Stimulated activated CD8-positive, alpha-beta memory T cell treated with anti-CD3 and anti-CD28 coated beads, Interleukin-7, amount 100 ng/mL, for 1 hour (primary cell): Measurements from ENCODE around the gene TUBA4B.

Experiments used
- DNase-seq, 2 donors: peaks; one replicate each; pipeline ENCODE4 v3.0.0-alpha.2; 2020; ENCODE audit warnings: low read depth in 2 of 2

The TUBA4B gene

GRCh38 chr2:219252900-219253752 is at the start of gene TUBA4B:
Gene TUBA4B (plus strand): TSS chr2:219253243. CDS start chr2:219253408, 165 bp downstream.
- DNase-seq = no peak

DNA sequence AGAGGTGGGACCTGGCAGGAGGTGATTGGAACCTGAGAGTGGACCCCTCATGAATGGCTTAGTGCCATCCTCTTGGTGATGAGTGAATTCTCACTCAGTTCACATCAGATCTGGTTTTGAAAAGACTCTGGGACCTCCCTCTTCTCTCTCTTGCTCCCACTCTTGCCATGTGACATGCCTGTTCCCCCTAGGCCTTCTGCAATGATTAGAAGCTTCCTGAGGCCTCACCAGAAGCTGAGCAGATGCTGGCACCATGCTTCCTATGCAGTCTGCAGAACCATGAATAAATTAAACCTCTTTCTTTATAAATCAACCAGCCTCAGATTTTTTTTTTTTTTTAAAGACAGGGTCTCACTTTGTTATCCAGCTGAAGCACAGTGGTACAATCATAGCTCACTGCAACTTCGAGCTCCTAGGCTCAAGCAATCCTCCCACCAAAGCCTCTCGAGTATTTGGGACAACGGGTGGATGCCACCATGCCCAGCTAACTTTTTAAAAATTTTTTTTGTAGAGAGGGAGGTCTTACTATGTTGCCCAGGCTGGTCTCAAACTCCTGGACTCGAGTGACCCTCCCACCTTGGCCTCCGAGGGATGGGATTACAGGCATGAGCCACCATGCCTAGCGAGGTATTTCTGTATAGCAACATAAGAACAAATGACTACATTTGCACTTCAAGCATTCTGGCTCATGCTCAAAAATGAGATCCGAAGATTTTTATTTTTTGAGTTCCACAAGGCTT is 48.4 kb upstream of the TUBA4B start:
- no peak for DNase-seq

- no peak for DNase-seq
These were observed 47.9 kb upstream of the TUBA4B start for GRCh38 chr2:219205165-219205538.

- DNase-seq = no peak
These were observed 47.1 kb upstream of the TUBA4B start for GRCh38 chr2:219205981-219206327.

- peak; percentile 91 to 92 for DNase-seq
These were observed 46.5 kb upstream of the TUBA4B start, which contains the start of gene ZFAND2B for GRCh38 chr2:219206328-219207133. Gene ZFAND2B (plus strand): TSS chr2:219206782. CDS start chr2:219206988, 206 bp downstream.

- no peak for DNase-seq
These were observed 45.7 kb upstream of the TUBA4B start for GRCh38 chr2:219207134-219207883.

DNA sequence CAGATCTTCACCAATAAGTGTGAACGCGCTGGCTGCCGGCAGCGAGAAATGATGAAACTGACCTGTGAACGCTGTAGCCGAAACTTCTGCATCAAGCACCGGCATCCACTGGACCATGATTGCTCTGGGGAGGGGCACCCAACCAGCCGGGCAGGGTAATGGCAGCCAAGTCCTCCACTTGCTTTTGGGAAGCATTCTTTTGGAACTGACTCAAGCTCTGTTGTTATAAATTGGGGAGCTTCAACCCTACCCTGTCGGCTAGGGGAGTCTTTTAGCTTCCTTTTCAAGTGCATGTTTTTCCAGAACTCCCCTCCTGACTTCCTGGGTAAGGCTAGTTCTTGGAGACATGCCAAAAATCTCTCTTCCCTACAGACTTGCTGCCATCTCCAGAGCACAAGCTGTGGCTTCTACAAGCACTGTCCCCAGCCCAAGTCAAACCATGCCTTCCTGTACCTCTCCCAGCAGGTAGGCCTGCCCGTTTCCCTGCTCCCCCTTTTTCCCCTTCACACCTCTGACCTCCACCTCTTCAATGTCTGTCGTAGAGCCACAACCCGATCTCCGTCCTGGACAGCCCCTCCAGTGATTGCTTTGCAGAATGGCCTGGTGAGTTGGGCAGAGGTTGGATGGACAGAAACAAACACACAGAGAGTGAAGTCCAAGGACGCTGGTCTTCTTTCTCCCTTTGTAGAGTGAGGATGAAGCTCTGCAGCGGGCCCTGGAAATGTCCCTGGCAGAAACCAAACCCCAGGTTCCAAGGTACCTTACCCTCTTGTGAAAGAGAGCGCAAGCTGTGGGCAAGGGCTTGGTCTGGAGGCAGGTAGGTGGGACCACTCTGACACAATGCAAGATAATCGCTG is 44.9 kb upstream of the TUBA4B start:
- no peak for DNase-seq

DNA sequence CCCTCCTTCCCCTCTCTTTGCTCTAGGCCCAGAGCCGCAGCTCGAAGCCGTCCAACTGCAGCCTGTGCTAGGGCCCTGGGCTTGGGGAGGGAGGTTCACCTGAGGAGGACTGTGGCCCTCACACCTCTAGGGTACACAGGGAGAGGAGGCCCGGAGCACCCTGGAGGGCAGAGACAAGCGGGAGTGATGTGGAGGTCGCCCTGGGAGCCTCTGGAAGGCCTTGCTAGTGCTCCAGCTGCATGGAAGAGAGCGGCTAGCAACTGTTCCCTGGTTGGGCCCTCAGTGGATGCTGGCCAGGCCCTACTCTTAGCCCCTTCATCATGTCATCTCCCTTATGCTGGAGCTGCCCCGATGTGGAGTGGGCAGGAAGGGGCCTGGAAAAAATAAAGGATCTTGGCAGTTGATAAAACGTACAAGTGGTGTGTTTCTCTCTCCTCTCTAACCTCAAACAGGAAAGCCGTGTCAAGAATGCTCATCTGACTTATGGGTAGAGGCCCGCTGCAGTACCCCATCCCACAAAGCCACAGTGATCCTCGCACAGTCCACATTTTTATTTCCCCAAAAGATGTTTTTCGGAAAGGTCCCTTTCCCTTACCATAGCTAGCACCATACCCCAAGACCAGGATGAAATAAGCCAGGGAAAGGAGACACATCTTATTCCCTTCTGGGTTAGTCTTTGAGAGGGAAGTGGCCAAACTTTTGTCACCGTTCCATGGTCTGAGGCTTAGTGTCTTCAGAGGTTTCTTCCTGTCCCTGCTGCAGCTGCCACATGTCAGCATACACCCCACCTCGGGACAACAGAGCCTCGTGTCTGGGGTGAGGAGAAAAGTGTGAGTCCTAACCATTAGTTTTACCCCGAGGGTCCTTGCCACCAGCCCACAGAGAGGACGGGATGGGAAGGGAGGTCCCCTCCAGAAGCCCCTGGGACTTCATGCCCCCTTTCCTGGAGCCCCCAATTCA is 43.5 kb upstream of the TUBA4B start:
- no peak for DNase-seq

GRCh38 chr2:219210196-219210885 is 42.7 kb upstream of the TUBA4B start:
- no peak for DNase-seq

DNA sequence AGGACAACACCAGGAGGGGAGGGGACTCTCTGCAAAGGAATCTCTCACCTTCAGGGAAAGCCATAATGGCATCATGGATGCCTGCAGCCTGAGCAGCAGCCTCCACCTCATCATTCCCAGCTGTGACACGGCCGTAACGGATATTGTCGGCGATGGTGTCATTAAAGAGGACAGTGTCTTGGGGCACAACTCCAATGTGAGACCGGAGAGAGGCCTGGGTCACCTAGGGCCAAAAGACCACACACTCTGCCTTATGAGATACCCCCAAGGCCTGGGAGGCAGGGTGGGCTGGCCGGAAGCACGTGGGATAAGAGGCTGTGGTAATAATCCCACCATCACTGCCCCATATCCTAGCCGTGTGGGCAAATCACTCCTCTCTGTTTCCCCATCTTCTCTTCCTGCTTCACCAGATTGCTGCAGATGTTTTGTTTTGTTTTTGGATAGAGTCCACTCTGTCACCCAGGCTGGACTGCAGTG is 42.1 kb upstream of the TUBA4B start:
- no peak for DNase-seq

GRCh38 chr2:219213026-219213415 is 40.0 kb upstream of the TUBA4B start:
- DNase-seq = no peak

DNA sequence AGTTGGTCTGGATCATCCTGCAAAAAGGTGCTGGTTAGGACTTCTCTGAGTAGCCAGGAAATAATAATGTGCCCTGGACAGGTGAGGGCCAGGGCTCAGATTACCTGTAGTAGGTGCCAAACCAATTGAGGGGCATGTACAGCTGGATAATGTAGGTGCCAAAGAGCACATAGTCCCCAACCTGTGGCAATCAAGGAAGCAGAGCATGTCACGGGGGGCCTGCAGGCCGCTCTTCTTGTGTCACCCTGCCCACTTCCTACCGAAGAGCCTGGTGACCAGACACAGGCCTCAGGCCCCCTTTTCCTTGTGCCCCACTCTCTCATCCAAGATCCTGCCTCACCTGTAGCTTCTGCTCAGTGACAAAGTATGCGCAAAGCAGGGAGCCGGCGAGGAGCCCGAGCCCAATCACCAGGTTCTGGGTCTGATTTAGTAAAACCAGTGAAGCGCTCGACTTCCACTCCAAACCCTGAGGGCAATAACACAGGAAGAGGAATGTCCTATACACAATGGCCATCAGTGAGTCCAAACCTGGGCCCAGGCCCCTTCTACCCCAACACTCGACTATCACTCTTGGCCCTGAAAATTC is 39.5 kb upstream of the TUBA4B start:
- no peak for DNase-seq

DNA sequence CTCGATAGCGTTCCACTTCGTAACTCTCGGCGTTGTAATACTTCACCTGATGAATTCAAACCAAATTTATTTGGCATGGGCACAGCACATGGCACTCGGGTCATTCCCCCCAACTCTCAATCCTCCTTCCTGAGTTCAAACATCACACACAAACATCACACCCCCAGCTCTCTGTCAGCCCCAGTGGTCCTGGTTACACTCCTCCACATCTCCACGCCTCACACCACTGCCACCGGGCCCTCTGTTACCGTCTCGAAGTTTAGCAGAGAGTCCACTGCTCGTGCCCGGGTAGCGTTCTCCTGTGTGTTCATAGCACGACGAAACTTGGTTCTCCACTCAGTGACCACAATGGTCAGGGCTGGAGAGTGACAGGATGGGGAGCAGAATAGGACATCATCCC is 38.9 kb upstream of the TUBA4B start:
- no peak for DNase-seq

- DNase-seq = no peak
These were observed 38.3 kb upstream of the TUBA4B start for GRCh38 chr2:219214786-219215185.

GRCh38 chr2:219215871-219216534 is 37.0 kb upstream of the TUBA4B start:
- no peak for DNase-seq

- DNase-seq = no peak
These were observed 36.5 kb upstream of the TUBA4B start for GRCh38 chr2:219216535-219216915.

DNA sequence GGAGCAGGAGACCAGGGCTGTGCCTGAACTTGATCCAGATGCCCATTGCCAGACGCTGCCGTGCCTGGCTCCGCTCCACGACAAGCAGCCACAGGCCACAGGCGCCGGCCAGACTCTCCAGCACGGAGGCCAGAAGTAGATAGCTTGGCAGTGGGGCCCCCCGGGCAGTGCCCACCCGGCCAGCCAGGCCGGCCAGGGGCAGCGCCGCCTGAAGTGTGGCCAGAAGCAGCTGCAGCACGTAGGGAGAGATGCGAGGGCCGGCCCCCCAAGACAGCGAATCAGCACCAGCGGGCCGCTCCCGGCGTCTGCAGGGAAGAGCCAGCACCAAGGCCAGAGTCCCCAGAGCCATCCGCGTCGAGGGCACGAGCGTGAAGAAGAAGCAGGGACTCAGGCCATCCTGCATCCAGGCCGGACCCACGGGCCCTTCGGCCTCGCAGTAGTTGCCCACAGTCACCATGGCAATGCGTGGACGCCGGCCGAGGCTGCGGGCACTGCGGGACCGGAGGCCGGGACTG is 34.8 kb upstream of the TUBA4B start:
- no peak for DNase-seq
